Cardiac muscle cell (in vitro differentiated cells and primary cell): ENCODE results near the gene TARP.

Experiments used
- DNase-seq, 2 donors: peaks; one replicate each; pipeline versions ENCODE4 v3.0.0 to v3.0.0-alpha.2; 2010 to 2017; ENCODE audit warnings: low read depth in 1 of 2, low spot score in 1 of 2
- H3K27ac ChIP-seq: fragments of 200-600 bp; sonication (generic); 2 replicates; pipeline ENCODE4 v1.5.1; 2016
- H3K27me3 ChIP-seq: fragments of 200-600 bp; sonication (generic); 2 replicates; pipeline ENCODE4 v1.6.0; 2016; ENCODE audit warnings: control low read depth
- H3K36me3 ChIP-seq: fragments of 200-600 bp; sonication (generic); 2 replicates; pipeline ENCODE4 v1.5.1; 2016; ENCODE audit warnings: control low read depth
- H3K4me1 ChIP-seq: fragments of 200-600 bp; sonication (generic); 2 replicates; pipeline ENCODE4 v1.8.1; 2017; ENCODE audit warnings: low read depth, mild to moderate bottlenecking, mixed run types
- H3K4me3 ChIP-seq: fragments of 200-600 bp; sonication (generic); 2 replicates; pipeline ENCODE4 v1.5.1; 2016; ENCODE audit warnings: mild to moderate bottlenecking
- H3K9me3 ChIP-seq: fragments of 200-600 bp; sonication (generic); 2 replicates; pipeline ENCODE4 v1.5.1; 2017; ENCODE audit warnings: low read depth, mild to moderate bottlenecking, control low read depth
- CTCF ChIP-seq: IDR thresholded peaks from 2 replicates; pipeline ENCODE4 v1.5.1; 2012; ENCODE audit warnings: low read depth, mild to moderate bottlenecking, low read length

The TARP gene

GRCh38 chr7:38273286-38273995, at the start of gene TARP:
TARP (minus strand) TSS chr7:38273636.
- no peak for TF ChIP-seq CTCF
- no peak within 1 kb of the TSS for H3K4me3 ChIP-seq
- H3K27me3 ChIP-seq = no peaks in the 10 kb centered on the region
- DNase-seq = no peak
- H3K27ac ChIP-seq = no peak within 1 kb of the TSS
- no peaks in the 10 kb centered on the region for H3K4me1 ChIP-seq
- H3K9me3 ChIP-seq = no peaks in the 10 kb centered on the region
- no peaks in the 10 kb centered on the region for H3K36me3 ChIP-seq

GRCh38 chr7:38323156-38323555, 49.7 kb upstream of the TARP start:
- Histone ChIP-seq H3K4me3 (no peak overlapping the region), H3K4me1 (no peaks in the 10 kb centered on the region), H3K36me3 (no peaks in the 10 kb centered on the region), H3K27ac (no peak overlapping the region), H3K9me3 (no peaks in the 10 kb centered on the region), H3K27me3 (no peaks in the 10 kb centered on the region)
- no peak for TF ChIP-seq CTCF
- DNase-seq = no peak

- DNase-seq = no peak
- no peak for TF ChIP-seq CTCF
- Histone ChIP-seq H3K27ac (no peak overlapping the region), H3K27me3 (no peaks in the 10 kb centered on the region), H3K9me3 (no peaks in the 10 kb centered on the region), H3K4me3 (no peak overlapping the region), H3K4me1 (no peaks in the 10 kb centered on the region), H3K36me3 (no peaks in the 10 kb centered on the region)
These were observed 49.0 kb upstream of the TARP start for GRCh38 chr7:38322461-38322860.

GRCh38 chr7:38321967-38322366, 48.5 kb upstream of the TARP start:
- no peak for TF ChIP-seq CTCF
- H3K36me3 ChIP-seq = no peaks in the 10 kb centered on the region
- no peaks in the 10 kb centered on the region for H3K27me3 ChIP-seq

GRCh38 chr7:38321515-38321944, 48.1 kb upstream of the TARP start:
- Histone ChIP-seq H3K36me3 (no peaks in the 10 kb centered on the region), H3K4me3 (no peak overlapping the region), H3K9me3 (no peaks in the 10 kb centered on the region), H3K27ac (no peak overlapping the region), H3K4me1 (no peaks in the 10 kb centered on the region), H3K27me3 (no peaks in the 10 kb centered on the region)
- DNase-seq = peak in 1 of 2 donors; percentile 50
- TF ChIP-seq CTCF = no peak

More at GRCh38 chr7:38321967-38322366, 48.5 kb upstream of the TARP start:
- no peak for DNase-seq
- Histone ChIP-seq H3K27ac (no peak overlapping the region), H3K4me1 (no peaks in the 10 kb centered on the region), H3K4me3 (no peak overlapping the region), H3K9me3 (no peaks in the 10 kb centered on the region)

GRCh38 chr7:38321050-38321449, 47.6 kb upstream of the TARP start:
- DNase-seq = no peak
- no peak for TF ChIP-seq CTCF
- H3K9me3 ChIP-seq = no peaks in the 10 kb centered on the region
- H3K27me3 ChIP-seq = no peaks in the 10 kb centered on the region
- no peaks in the 10 kb centered on the region for H3K36me3 ChIP-seq
- no peak overlapping the region for H3K27ac ChIP-seq
- no peaks in the 10 kb centered on the region for H3K4me1 ChIP-seq
- H3K4me3 ChIP-seq = no peak overlapping the region
